HG02623 (cell line): Measurements from ENCODE around the gene OTOF.
"Not testable (repeated sequence)": the region's sequence is repeated elsewhere in the genome, so short reads cannot be mapped to it uniquely, and the experiment has no call there.

Experiments used
- ATAC-seq: cut with Tn5 transposase; IDR thresholded peaks from one replicate; pipeline ENCODE4 v1.9.1; 2021; ENCODE audit warnings: moderate library complexity; ENCODE audit not compliant: unreplicated experiment

The OTOF gene

DNA sequence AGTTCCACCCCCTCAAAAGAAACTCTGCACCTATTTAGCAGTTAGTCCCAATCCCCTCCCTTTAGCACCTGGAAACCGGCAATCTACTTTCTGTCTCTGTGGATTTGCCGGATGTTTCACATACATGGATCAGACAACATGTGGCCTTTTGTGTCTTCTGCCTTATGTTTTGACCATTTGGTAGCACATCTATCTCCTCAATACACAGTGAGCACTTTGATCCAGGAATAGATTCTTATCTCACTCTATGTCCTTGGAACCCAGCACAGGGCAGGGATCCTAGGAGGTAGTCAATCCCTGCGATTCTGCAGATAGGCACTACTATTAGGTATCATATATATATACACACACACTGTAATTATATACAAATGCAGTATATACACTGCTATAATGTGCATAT, 3.8 kb upstream of the OTOF start:
- ATAC-seq, result no peak

DNA sequence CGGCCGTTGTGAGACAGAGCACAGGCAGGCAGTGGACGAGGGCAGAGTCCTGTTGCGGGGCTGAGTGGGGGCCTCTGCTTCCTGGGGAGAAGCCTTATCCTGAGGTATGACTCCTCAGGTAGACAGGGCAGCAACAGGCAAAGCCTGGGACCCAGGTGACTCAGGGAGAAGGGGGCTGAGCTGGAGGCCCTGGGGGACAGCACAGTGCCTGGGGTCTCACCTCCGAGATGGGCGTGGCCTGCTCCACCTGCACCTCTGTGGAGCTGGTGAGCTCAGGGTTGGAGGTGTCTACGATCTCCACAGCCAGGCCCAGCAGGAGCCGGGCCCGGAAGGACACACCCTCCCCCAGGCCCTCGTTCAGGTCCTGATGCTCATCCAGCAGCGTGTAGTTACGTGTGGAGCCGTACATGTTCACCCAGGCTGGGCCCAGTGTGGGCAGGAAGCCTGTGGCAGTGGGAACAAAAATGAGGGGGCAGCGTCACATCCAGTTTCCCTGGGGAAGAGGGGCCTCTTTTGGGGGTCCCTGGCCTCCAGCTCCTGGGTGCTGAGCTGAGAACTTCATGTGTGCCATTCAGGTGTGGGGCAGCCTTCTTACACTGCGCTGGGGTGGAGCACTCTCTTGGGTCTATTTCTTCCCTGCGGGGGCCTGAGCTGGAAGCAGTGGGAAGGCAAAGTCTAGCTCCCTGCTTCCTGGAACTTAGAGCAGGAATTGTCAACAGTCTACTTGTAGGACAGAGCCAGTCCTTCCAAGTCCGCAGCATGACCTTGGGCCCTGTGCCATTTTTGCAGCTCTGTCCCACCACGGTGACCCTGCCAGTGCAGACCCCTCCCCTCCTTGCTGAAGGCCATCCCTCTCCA, 2.9 kb upstream of the OTOF start:
- no peak for ATAC-seq

- no peak for ATAC-seq
Measured at GRCh38 chr2:26479789-26480565, 2.1 kb upstream of the OTOF start.

- no peak for ATAC-seq
Measured at GRCh38 chr2:26479131-26479788, 1.3 kb upstream of the OTOF start.

DNA sequence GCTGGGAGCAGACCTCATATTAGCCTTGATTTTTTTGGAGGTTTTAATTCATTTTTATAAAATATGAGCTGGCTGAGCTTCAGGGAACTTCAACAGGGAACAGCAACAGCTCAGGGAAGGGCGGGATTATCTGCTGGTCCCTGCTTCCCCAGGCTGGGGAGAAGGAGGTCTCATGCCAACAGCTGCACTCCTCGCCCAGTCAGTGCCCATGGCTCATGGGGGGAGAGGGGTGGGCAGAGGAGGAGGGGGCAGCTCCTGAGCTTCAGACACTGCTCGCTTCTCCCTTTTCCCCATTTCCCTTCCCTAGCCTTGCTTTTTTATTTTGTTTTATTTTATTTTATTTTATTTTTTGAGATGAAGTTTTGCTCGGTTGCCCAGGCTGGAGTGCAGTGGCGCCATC, 442 bp upstream of the OTOF start:
- ATAC-seq, result no peak

DNA sequence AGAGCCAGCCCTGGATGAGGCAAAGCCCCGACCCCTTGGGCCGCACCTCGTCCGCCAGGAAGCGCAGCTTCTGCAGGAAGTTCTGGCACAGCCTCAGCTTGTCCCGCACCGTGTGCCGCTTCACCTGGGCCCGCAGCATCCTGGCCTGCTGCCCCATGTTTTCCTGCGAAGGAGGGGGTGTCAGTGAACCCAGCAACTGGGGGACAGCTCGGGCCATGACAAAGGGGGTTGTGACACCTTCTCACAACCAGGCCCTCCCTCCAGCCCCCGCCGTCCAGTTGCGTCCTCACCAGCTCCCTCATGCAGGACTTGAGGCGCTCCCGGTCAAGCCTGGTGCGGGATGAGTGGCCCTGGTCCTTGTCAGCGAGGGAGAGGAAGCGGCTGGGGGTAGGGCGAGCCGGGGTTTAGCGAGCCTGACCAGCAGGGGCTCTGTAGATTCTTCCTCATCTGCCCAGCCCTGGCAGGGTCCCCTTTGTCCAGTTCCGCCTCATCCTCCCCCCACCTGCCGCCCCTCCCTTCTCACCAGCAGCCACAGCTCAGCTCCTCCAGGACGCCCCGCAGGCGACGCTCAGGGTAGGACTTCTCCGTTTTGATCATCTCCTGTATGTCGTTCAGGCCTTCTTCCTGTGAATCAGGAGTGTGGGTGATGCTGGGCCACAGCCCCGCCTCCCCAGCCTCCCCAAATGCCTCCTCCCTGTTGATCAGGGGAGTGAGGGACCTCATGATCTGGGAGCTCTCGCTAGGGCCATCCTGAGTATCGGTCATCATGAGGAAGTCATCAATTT, 606 bp downstream of the OTOF start:
- no peak for ATAC-seq

DNA sequence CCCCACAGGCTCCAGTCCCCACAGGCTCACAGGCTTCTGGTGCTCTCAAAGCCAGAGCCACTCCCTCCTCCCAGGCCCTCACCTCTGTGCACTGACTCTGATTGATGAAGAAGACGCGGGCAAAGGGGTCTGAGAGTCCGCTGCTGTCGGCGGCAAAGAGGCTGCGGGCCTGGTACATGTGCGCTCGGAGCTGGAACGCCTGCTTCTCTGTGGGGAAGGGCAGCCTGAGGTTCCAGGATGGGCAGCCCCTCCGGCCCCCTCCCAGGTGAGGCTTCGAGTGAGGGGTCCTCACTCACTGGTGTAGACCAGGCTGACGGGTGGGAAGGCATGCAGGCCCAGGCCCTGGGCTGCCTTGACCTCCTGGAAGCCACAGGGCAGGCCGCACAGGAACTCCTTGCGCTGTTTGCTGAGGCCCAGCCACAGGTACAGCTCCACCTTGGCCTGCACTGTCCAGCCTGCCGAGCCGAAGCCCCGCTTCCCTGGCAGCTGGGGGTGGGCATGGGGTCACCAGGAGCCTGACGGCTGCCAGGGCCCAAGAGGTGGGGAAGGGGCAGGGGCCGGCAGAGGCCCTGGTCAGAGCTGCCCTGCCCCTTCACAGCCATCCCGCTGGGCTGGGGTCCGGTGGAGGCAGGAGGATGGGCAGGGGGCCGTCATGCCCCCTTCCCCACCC, 2.0 kb downstream of the OTOF start:
- no peak for ATAC-seq

DNA sequence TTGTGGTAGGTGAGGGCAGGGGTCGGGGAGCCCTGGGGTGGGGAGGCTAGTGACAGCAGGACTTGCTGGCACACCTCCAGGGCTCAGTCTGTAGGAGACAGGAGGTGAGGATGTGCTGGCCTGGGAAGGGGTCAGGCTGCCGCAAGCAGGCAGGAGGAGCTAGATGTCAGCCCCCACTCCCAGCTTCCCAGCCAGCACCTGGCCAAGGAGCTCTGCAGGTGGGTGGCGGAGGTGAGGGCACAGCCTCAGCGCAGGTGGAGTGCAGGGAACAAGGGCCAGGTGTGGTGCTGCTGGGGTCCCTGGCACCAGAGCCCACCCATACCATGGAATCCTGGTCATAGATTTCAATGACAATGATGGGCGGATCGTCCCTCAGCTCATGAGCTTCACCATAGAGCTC, 2.9 kb downstream of the OTOF start:
- ATAC-seq, result no peak

- ATAC-seq, result no peak
Measured at GRCh38 chr2:26474261-26474785, 3.6 kb downstream of the OTOF start.

- no peak for ATAC-seq
Measured at GRCh38 chr2:26473796-26474195, 4.1 kb downstream of the OTOF start.

DNA sequence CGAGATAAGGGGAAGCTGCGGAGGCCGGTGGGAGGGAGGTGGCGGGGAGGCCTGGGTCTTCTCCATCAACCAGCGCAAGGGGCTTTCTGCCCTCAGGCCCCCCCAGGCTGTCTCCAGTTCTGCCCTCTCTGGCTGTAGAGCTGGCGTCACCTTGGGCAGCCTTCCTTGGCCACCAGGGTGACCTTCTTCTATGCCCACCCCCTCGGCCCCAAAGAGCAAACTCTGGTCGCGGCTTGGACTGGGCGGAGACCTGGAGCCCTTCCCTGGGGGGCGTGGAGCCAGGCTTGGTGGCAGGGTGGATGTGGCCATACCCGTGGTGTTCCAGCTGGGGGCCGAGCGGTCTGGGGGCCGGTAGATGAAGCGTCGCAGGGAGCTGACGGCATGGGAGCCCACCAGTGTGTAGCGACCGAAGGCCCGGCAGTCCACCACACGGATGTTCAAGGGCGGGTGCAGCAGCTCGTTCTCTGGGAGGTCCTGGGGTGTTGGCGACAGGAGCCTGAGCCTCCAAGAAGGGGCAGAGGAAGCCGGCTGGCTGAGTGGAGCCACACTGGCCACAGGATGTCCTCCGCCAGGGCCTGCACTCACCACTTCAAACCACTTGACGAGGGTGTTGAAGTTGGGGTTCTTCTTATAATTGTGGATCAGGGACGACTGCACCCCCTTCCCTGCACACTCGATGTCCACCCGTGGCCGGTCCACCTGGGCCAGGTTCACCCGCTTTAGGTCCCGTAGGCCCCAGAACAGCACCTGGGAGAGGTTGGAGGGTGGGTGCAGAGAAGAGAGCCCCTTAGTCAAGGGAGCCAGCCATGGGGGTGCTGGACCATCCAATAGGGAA, 4.9 kb downstream of the OTOF start:
- no peak for ATAC-seq

DNA sequence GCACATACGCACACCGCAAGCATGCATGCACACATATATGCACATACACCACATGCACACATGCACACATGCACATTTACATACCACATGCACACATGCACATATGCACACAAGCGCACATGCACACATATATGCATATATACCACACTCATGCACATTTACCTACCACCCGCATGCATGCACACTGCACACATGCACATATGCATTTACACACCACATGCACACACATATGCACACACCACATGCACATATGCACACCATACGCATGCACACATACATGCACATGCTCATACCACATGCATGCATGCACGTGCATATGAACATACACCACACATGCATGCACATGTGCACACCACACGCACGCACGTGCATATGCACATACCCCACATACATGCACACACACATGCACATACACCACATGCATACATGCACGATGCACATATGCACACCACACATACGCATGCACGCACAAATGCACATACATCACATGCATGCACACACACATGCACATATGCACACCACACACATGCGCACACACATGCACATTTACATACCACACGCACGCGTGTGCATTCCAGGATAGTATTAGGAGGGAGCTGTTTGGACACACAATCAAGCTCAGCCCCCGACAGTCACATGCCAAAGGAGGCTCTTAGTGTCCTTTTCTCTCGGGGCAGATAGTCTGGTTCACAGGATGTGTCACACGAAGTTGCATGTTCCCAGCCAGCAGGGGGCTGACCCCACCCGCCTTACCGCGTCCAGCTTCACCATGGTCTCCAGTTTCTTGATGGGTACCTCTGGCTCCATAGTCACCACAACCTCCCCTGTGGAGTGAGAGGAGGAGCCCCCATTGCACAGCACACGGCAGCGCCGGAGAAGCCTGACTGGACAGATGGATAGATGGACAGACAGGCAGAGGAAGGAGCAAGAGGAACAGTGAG, 5.9 kb downstream of the OTOF start:
- ATAC-seq, result no peak

- no peak for ATAC-seq
Measured at GRCh38 chr2:26471289-26471688, 6.6 kb downstream of the OTOF start.

GRCh38 chr2:26470601-26471260, 7.2 kb downstream of the OTOF start:
- no peak for ATAC-seq

DNA sequence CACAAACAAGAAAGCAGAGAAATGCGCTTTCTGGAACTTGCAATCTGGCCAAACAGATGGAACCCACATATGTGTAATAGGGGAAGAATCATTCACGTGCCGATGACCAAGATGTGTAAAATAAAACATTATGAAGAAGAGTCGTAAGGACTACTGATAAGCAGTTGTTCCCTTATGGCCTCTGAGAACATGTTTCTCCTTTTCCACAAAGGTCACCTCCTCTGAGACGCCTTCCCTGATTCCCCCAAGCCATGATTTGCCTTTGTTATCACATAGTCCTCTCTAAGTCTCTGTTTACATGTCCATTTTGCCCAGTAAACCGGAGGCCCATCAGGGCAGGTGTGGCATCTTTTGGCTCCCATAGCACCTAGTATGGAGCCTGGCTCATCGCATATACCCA, 8.0 kb downstream of the OTOF start:
- ATAC-seq, result no peak

DNA sequence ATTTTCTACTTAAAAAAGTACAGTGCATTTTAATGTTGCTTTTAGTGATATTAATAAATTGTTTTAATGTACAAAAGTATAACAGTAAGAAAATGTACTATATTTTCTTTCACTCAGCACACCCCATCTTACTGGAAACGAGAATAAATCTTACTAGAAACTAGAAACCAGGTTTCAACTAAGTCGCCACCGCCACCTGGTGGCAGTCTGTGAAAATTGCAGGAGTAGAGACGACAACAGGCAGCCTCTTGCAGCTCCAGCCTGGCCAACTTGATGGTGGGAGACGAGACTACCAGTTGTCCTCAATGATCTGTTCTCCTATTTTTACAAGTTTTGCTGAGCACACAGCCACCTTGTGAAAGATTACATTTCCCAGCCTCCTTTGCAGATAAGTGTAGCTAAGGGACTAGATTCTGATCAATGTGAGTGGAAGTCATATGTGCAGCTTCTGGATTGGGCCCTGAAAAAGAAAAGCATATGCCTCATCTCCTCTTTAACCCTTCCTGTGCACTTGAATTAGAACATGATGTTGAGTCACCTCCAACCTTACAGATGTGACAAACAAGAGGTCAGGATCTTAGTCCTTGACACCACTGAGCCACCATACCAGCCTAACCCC, 8.7 kb downstream of the OTOF start:
- no peak for ATAC-seq

DNA sequence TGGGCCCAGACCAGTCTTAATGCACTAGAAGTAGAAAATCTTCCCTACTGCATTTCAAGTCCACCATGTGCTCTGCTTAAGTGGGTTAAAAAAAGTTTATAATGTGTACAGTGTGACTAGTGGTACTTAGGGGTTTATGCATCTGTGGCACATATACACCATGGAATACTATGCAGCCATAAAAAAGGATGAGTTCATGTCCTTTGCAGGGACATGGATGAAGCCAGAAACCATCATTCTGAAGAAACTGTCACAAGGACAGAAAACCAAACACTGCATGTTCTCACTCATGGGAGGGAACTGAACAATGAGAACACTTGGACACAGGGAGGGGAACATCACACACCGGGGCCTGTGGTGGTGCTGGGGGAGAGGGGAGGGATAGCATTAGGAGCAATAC, 9.4 kb downstream of the OTOF start:
- not testable (repeated sequence) for ATAC-seq
